ENCODE measurements around the gene TEX264.

GRCh38 chr3:51739110-51739509, 68.1 kb downstream of the TEX264 start:
- TF ChIP-seq, protein P1, sequence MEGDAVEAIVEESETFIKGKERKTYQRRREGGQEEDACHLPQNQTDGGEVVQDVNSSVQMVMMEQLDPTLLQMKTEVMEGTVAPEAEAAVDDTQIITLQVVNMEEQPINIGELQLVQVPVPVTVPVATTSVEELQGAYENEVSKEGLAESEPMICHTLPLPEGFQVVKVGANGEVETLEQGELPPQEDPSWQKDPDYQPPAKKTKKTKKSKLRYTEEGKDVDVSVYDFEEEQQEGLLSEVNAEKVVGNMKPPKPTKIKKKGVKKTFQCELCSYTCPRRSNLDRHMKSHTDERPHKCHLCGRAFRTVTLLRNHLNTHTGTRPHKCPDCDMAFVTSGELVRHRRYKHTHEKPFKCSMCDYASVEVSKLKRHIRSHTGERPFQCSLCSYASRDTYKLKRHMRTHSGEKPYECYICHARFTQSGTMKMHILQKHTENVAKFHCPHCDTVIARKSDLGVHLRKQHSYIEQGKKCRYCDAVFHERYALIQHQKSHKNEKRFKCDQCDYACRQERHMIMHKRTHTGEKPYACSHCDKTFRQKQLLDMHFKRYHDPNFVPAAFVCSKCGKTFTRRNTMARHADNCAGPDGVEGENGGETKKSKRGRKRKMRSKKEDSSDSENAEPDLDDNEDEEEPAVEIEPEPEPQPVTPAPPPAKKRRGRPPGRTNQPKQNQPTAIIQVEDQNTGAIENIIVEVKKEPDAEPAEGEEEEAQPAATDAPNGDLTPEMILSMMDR (IDR thresholded peaks at IDR 0.05 in 8 of 11, conservative IDR thresholded peaks at IDR 0.05 in 3 of 11) = no peak
- TF ChIP-seq POLR2A (IDR thresholded peaks at IDR 0.05) (no peak), POLR2AphosphoS5 (IDR thresholded peaks at IDR 0.05) (no peak)
